GM12873 (cell line): Measurements from ENCODE around the gene ATG9B.

Experiments
- TF ChIP-seq, protein P1 (sequence below): IDR thresholded peaks from 2 replicates; pipeline ENCODE4 v1.5.1; 2012; ENCODE audit warnings: low read depth, mild to moderate bottlenecking, moderate library complexity, low read length, control low read depth; ENCODE audit not compliant: insufficient read depth; ENCODE audit errors: missing control alignments

The ATG9B gene

DNA sequence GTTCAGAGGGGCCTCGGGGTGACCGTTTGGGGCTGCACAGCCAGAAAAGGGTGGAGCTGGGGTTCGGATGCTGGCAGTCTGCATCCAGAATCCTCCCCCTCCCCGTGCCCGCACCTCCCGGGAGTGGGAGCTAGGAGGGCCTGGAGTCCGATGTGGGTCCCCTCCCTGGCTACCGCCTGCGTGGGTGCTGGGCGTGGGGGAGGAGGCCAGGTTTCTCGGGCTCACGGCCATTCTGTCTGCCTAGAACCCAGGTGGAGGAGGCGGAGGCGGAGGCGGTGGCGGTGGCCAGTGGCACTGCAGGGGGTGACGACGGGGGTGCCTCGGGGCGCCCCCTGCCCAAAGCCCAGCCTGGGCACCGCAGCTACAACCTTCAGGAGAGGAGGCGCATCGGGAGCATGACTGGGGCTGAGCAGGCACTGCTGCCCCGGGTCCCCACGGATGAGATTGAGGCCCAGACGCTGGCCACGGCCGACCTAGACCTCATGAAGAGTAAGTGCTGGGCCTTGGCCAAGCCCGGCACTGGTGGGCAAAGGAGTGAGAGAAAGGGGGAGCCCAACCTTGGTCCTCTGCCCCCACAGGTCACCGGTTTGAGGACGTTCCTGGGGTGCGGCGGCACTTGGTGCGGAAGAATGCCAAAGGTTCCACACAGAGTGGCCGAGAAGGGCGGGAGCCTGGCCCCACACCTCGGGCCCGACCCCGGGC lies 42.1 kb upstream of the ATG9B start:
- TF ChIP-seq, protein P1, sequence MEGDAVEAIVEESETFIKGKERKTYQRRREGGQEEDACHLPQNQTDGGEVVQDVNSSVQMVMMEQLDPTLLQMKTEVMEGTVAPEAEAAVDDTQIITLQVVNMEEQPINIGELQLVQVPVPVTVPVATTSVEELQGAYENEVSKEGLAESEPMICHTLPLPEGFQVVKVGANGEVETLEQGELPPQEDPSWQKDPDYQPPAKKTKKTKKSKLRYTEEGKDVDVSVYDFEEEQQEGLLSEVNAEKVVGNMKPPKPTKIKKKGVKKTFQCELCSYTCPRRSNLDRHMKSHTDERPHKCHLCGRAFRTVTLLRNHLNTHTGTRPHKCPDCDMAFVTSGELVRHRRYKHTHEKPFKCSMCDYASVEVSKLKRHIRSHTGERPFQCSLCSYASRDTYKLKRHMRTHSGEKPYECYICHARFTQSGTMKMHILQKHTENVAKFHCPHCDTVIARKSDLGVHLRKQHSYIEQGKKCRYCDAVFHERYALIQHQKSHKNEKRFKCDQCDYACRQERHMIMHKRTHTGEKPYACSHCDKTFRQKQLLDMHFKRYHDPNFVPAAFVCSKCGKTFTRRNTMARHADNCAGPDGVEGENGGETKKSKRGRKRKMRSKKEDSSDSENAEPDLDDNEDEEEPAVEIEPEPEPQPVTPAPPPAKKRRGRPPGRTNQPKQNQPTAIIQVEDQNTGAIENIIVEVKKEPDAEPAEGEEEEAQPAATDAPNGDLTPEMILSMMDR: no peak

DNA sequence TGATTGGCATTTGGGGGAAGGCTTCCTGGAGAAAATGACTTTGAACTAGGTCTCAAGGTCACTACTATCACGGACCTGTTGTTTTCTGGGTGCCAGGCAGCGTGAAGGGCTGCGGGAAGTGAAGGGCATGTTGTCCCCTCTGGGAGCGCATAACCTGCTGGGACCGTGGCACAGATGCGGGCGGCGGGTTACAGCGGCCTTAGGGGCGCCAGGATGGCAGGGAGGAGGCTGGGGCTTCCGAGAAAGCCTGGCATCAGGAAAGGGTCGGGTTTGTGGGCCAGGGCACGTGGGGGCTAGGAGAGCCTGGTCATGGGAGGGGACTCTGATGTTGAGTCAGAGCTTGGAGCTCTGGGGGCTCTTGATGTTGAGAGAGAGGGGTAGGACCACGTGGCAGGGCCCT lies 41.2 kb upstream of the ATG9B start:
- TF ChIP-seq, protein P1: no peak

DNA sequence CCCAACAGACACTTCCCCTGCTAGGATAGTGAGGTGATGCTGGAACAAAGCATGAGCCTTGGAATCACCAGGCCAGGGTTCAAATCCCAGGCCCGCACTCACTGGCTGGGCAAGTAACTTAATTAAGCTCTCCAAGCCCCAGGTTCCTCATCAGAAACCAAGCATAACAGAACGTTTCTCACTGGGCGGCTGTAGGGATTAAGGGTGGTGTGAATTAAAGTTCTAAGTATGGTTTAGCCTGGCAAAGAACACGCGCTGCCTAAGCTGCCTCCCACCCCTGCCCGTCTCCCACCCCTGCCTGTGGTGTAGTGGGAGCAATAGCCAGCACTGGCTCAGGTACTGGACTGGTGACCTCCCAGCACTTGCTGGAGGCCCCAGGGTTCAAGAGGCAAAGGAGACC lies 40.7 kb upstream of the ATG9B start:
- TF ChIP-seq, protein P1: no peak

DNA sequence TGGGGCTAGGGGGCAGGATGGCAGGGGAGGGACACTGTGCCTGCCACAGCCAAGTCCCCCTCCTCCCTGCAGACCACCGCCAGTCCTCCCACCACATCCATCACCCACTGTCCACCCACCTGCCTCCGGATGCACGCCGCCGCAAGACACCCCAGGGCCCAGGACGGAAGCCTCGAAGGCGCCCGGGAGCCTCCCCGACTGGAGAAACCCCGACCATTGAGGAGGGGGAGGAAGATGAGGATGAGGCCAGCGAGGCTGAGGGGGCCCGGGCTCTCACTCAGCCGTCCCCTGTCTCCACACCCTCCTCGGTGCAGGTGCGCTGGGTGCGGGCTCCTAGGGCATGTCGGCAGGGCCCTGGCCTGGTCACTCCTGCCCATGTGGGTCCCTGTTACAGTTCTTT lies 40.2 kb upstream of the ATG9B start:
- TF ChIP-seq, protein P1: no peak

DNA sequence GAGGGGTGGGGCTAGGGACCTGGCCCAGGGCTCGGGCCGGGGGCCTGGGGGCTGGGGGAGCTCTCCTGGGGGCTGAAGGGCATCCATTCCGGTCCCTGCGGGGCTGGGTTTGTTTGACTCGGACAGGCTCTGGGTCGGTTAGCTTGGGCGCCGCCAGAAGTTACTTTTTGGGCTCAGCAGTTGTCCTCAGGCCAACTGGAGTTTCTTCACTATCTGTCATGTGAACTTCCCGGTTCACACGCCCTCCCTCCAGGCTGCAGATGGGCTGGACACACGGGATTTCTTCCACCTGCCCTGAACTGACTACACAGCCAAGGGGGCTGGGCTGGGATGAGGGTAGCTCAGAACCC lies 38.9 kb upstream of the ATG9B start:
- TF ChIP-seq, protein P1: no peak

DNA sequence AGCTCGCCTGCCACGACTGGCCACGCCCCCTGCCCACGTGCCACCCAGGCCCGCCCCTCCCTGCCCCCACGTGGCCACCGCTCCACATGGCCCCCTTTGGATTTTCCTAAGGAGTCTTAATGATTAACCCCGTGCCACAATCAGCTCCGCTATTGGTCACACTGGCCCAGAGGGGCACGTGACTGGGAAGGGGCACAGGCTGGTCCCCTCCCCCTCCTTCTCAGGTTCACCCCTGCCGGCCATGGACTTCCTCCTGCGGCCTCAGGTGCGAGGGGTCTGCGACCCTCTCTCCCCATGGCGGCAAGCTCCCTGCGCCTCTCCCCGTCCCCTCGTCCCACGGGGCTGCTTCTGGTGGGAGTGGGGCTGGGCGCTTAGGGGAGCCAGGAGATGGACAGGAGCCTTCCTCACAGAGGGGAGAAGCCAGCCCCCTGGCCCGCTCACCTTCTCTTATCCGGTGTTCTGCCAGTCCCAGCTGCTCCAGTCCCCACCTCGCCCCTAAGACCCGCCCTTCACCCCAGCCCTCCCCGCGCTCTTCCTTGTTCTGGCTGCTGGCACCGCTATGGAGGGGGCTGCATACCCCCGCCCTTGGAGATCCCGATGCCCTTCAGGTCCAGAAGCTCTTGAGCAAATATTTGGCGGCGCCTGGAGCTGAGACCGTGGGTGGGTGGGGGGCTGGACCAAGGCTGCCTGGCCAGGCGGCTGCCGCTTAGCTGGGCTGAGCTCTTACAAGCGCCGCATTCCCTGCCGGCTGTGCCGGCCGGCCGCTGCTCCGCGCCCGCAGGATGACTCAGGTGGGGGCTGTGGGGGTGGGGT lies 38.3 kb upstream of the ATG9B start:
- TF ChIP-seq, protein P1: no peak

DNA sequence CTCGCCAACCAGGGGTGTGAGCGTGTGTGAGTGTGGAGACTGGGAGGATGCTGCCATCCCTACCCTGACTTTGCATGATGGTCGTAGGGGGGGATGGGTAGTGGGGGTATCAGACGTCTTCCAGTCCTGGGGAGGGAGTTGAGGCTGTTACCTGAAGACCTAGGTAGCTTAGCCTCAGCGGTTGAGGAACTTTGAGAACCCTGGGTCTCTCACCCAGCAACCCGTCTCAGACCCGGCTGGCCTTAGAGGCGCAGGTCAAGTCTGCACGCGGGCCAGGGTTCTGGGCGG lies 37.8 kb upstream of the ATG9B start:
- TF ChIP-seq, protein P1: no peak
